HEK293 (cell line): ENCODE measurements around the gene WDR70.
A peak's percentile ranks its signal among the peaks of the same experiment; 100 is the strongest.
"Not testable (repeated sequence)": the region's sequence is repeated elsewhere in the genome, so short reads cannot be mapped to it uniquely, and the experiment has no call there.

ENCODE experiments used
- CTCF ChIA-PET: fragments of 350-600 bp; formaldehyde crosslinking; extraction: SDS; loops from one replicate; lab custom pipeline; 2021; ENCODE audit warnings: antibody characterized with exemption; lab: Yijun Ruan, JAX
- POLR2A ChIA-PET: fragments of 300-600 bp; formaldehyde crosslinking; extraction: SDS; loops from one replicate; lab custom pipeline; 2020; ENCODE audit warnings: antibody characterized with exemption, inconsistent platforms; lab: Yijun Ruan, JAX
- H3K27ac ChIP-seq: fragments of 200-500 bp; sonication (Bioruptor generic); 2 replicates; pipeline ENCODE4 v1.5.1; 2014; ENCODE audit warnings: low read depth, low read length, control low read depth, inconsistent platforms; ENCODE audit errors: extremely low read depth
- H3K36me3 ChIP-seq, 2 experiments: fragments of 200-500 bp in 1 of 2; sonication (Bioruptor generic) in 1 of 2; 1 replicate in 1 of 2; 2 replicates in 1 of 2; pipeline ENCODE4 v1.5.1; 2014 to 2017; ENCODE audit warnings: inconsistent platforms in 2 of 2, low read length in 2 of 2; ENCODE audit not compliant: control insufficient read depth in 2 of 2, insufficient read depth in 1 of 2
- H3K4me1 ChIP-seq: fragments of 200-500 bp; sonication (Bioruptor generic); 2 replicates; pipeline ENCODE4 v1.5.1; 2014; ENCODE audit warnings: mild to moderate bottlenecking, low read length, inconsistent platforms; ENCODE audit not compliant: control insufficient read depth, insufficient read depth
- H3K4me3 ChIP-seq: 2 replicates; pipeline ENCODE4 v1.5.1; 2011; ENCODE audit warnings: low read depth, mild to moderate bottlenecking, control low read depth, low read length, moderate library complexity
- H3K9me3 ChIP-seq: fragments of 200-500 bp; sonication (Bioruptor generic); 2 replicates; pipeline ENCODE4 v1.5.1; 2014; ENCODE audit warnings: low read depth, low read length, inconsistent platforms; ENCODE audit not compliant: control insufficient read depth, insufficient read depth
- KLF8 ChIP-seq: fragments of 450-650 bp; formaldehyde crosslinking; IDR thresholded peaks from 2 replicates; pipeline ENCODE4 v1.5.1; 2016; ENCODE audit warnings: missing biosample characterization, missing genetic modification characterization
- REPIN1 ChIP-seq: fragments of 450-650 bp; formaldehyde crosslinking; IDR thresholded peaks from 2 replicates; pipeline ENCODE4 v1.5.1; 2017; ENCODE audit warnings: missing biosample characterization, missing genetic modification characterization, low read depth
- SALL2 ChIP-seq: fragments of 450-650 bp; formaldehyde crosslinking; IDR thresholded peaks from 2 replicates; pipeline ENCODE4 v1.5.0; 2017; ENCODE audit warnings: missing biosample characterization, mild to moderate bottlenecking, missing genetic modification characterization, borderline replicate concordance
- ZBTB7A ChIP-seq: fragments of 450-650 bp; formaldehyde crosslinking; IDR thresholded peaks from 2 replicates; pipeline ENCODE4 v1.5.1; 2016; ENCODE audit warnings: low read depth, missing biosample characterization, missing genetic modification characterization
- ZFHX2 ChIP-seq: fragments of 450-650 bp; formaldehyde crosslinking; conservative IDR thresholded peaks from 2 replicates; pipeline ENCODE4 v1.5.1; 2016; ENCODE audit warnings: missing biosample characterization, missing genetic modification characterization
- ZFP37 ChIP-seq: fragments of 450-650 bp; formaldehyde crosslinking; IDR thresholded peaks from 2 replicates; pipeline ENCODE4 v1.5.1; 2016; ENCODE audit warnings: missing biosample characterization, missing genetic modification characterization
- ZFP69B ChIP-seq: fragments of 450-650 bp; formaldehyde crosslinking; IDR thresholded peaks from 2 replicates; pipeline ENCODE4 v1.5.1; 2016; ENCODE audit warnings: missing biosample characterization, missing genetic modification characterization
- ZNF10 ChIP-seq: fragments of 450-650 bp; formaldehyde crosslinking; IDR thresholded peaks from 2 replicates; pipeline ENCODE4 v1.5.1; 2017; ENCODE audit warnings: missing biosample characterization, missing genetic modification characterization
- ZNF146 ChIP-seq: fragments of 450-650 bp; formaldehyde crosslinking; IDR thresholded peaks from 2 replicates; pipeline ENCODE4 v1.5.1; 2016; ENCODE audit warnings: missing biosample characterization, missing genetic modification characterization
- ZNF274 ChIP-seq, 2 experiments: fragments of 200-500 bp in 1 of 2; fragments of 450-650 bp in 1 of 2; sonication (Bioruptor generic) in 1 of 2; formaldehyde crosslinking in 1 of 2; IDR thresholded peaks; 2 replicates each; pipeline versions ENCODE4 v1.5.1 to v1.6.1; 2014 to 2016; ENCODE audit warnings: borderline replicate concordance in 1 of 2, inconsistent platforms in 1 of 2, low read length in 1 of 2, missing biosample characterization in 1 of 2, missing genetic modification characterization in 1 of 2
- ZNF354C ChIP-seq: fragments of 450-650 bp; formaldehyde crosslinking; IDR thresholded peaks from 2 replicates; pipeline ENCODE4 v1.5.1; 2016; ENCODE audit warnings: missing biosample characterization, missing genetic modification characterization, low read depth, borderline replicate concordance
- ZNF580 ChIP-seq: fragments of 450-650 bp; formaldehyde crosslinking; IDR thresholded peaks from 2 replicates; pipeline ENCODE4 v1.5.1; 2016; ENCODE audit warnings: missing biosample characterization, missing genetic modification characterization
- ZNF777 ChIP-seq: fragments of 450-650 bp; formaldehyde crosslinking; IDR thresholded peaks from 2 replicates; pipeline ENCODE4 v1.5.1; 2017; ENCODE audit warnings: missing biosample characterization, missing genetic modification characterization, borderline replicate concordance

The WDR70 gene

GRCh38 chr5:37518356-37518755 is 139.2 kb downstream of the WDR70 start:
- H3K27ac ChIP-seq, H3K36me3 ChIP-seq, CTCF ChIA-PET, POLR2A ChIA-PET, H3K4me1 ChIP-seq, H3K4me3 ChIP-seq, H3K9me3 ChIP-seq: not testable (repeated sequence)
- TF ChIP-seq ZNF146 (tag by site-specific recombination) (peak; percentile 78), ZNF580 (tag by site-specific recombination) (0 out of 2 replicates have a peak, but pooled peaks have one; percentile 53)

GRCh38 chr5:37519304-37519703 is 140.2 kb downstream of the WDR70 start:
- TF ChIP-seq ZNF10 (no peak), ZNF354C (no peak)
- H3K4me1 ChIP-seq = no peaks in the 10 kb centered on the region
- H3K36me3 ChIP-seq = peaks cover 5 to 7% of the 10 kb centered on the region in 2 experiments; a peak in 2 of 3 replicates
- ChIA-PET CTCF (no interaction called here), POLR2A (no interaction called here)
- no peaks in the 10 kb centered on the region for H3K9me3 ChIP-seq
- H3K4me3 ChIP-seq = no peak overlapping the region
- no peak overlapping the region for H3K27ac ChIP-seq

- no peak for TF ChIP-seq REPIN1 (tag by site-specific recombination)
- Histone ChIP-seq H3K27ac (no peak overlapping the region), H3K9me3 (no peaks in the 10 kb centered on the region), H3K4me1 (no peaks in the 10 kb centered on the region), H3K4me3 (no peak overlapping the region), H3K36me3 (peaks cover 5 to 7% of the 10 kb centered on the region in 2 experiments; a peak in 2 of 3 replicates)
- CTCF ChIA-PET = no interaction called here
- POLR2A ChIA-PET = no interaction called here
Observed at GRCh38 chr5:37519807-37520206, 140.7 kb downstream of the WDR70 start.

GRCh38 chr5:37520811-37521210 is 141.7 kb downstream of the WDR70 start:
- peaks cover 5 to 7% of the 10 kb centered on the region in 2 experiments; a peak in 2 of 3 replicates for H3K36me3 ChIP-seq
- POLR2A ChIA-PET = interaction anchor here (0.5 kb wide), 1 partner anchor 11 kb away, joined by 4 read pairs; no protein-coding TSS in a partner anchor
- H3K9me3 ChIP-seq = no peaks in the 10 kb centered on the region
- CTCF ChIA-PET = no interaction called here
- H3K4me1 ChIP-seq = no peaks in the 10 kb centered on the region
- no peak overlapping the region for H3K27ac ChIP-seq
- TF ChIP-seq ZBTB7A (tag by site-specific recombination) (no peak), ZNF777 (tag by site-specific recombination) (no peak), SALL2 (tag by site-specific recombination) (no peak), ZFP37 (tag by site-specific recombination) (no peak), ZNF274 (IDR thresholded peaks at IDR 0.05; ENCODE audit: low read length) (no peak), ZNF274 (tag by site-specific recombination; IDR thresholded peaks at IDR 0.05; ENCODE audit: borderline replicate concordance) (no peak), ZFP69B (no peak)
- no peak overlapping the region for H3K4me3 ChIP-seq

- ChIA-PET CTCF (no interaction called here), POLR2A (no interaction called here)
- no peaks in the 10 kb centered on the region for H3K36me3 ChIP-seq
- H3K4me3 ChIP-seq = no peak overlapping the region
- TF ChIP-seq KLF8 (tag by site-specific recombination) = 0 out of 2 replicates have a peak, but pooled peaks have one; percentile 19
- TF ChIP-seq ZFHX2 (tag by site-specific recombination) = no peak
- TF ChIP-seq, all 188 proteins: peak for 1
- H3K27ac ChIP-seq = no peak overlapping the region
- H3K9me3 ChIP-seq = no peaks in the 10 kb centered on the region
- 0 out of 2 replicates have a peak, but pooled peaks cover 5% of the 10 kb centered on the region for H3K4me1 ChIP-seq
Observed at GRCh38 chr5:37532976-37533740, 154.0 kb downstream of the WDR70 start.
